Skeletal muscle satellite cell (primary cell): ENCODE results near the gene AKIRIN1. TPM values are rescaled to one million over a fixed set of nuclear protein-coding genes. Genes with fewer than 3 reads are reported as not detected.
A peak's percentile ranks its signal among the peaks of the same experiment; 100 is the strongest.
"Not testable (repeated sequence)": the region's sequence is repeated elsewhere in the genome, so short reads cannot be mapped to it uniquely, and the experiment has no call there.

Source experiments
- H3K27me3 ChIP-seq: 2 replicates; pipeline ENCODE4 v1.7.0; 2013; ENCODE audit warnings: low read length; ENCODE audit not compliant: control insufficient read depth, insufficient read depth
- H3K36me3 ChIP-seq: 2 replicates; pipeline ENCODE4 v1.7.0; 2013; ENCODE audit warnings: mild to moderate bottlenecking, control low read depth, low read length; ENCODE audit not compliant: insufficient read depth
- H3K4me1 ChIP-seq: 2 replicates; pipeline ENCODE4 v1.7.0; 2013; ENCODE audit warnings: low read length; ENCODE audit not compliant: control insufficient read depth, insufficient read depth
- H3K4me2 ChIP-seq: 2 replicates; pipeline ENCODE4 v1.7.0; 2013; ENCODE audit warnings: mild to moderate bottlenecking, low read length
- H3K4me3 ChIP-seq: 2 replicates; pipeline ENCODE4 v1.7.0; 2013; ENCODE audit warnings: low read length
- H3K9ac ChIP-seq: 2 replicates; pipeline ENCODE4 v1.7.0; 2013; ENCODE audit warnings: mild to moderate bottlenecking, low read depth, low read length, moderate library complexity
- H3K9me3 ChIP-seq: replicated peaks from 2 replicates; pipeline ENCODE4 v1.7.0; 2013; ENCODE audit warnings: mild to moderate bottlenecking, control low read depth, low read length
- total RNA-seq: library from RNA; depleted of rRNA; stranded (reverse); fragments of >200 nt; gene quantifications from 2 replicates; pipeline ENCODE4 v1.2.3, GENCODE V29; 2012; rRNA removed

AKIRIN1 gene, protein sequence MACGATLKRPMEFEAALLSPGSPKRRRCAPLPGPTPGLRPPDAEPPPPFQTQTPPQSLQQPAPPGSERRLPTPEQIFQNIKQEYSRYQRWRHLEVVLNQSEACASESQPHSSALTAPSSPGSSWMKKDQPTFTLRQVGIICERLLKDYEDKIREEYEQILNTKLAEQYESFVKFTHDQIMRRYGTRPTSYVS
- total RNA-seq: 42.8 and 50.0 TPM in 2 replicates

DNA sequence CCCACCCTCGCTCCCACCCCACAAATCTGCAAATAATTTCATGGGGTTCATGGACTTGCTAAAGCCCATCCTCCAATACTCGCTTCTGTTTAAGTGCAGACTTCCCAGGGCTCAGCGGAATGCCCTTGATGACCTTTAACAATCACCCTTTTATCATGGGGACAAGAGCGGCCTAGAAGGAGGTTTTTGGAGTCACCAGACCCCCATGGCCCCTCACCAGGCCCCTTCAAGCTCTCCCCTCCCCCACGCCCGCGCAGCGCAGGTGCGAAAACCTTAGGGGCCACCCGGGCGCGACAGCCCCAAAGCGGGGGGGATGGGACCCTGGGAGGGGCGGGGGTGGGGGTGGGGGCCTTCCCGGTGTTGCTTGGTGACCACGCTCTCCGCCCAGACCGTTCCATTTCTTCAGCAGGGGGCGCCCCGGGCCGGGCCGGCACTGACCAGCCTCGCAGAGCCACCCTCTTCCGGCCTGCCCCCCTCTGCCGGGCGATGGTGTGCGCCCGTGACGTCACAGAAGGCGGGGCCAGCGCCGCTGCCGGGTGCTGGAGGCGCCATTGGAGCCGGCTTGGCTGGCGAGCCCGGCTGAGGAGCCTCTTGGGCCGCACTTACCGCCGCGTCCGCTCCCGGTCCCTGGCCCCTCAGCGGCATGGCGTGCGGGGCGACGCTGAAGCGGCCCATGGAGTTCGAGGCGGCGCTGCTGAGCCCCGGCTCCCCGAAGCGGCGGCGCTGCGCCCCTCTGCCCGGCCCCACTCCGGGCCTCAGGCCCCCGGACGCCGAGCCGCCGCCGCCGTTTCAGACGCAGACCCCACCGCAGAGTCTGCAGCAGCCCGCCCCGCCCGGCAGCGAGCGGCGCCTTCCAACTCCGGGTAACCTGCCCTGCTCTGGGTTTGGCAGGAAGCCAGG is at the start of gene AKIRIN1:
Gene AKIRIN1 (plus strand): TSS at position 539 of the 900 bp plus-strand sequence. CDS start 105 bp downstream, at position 644.
- peaks cover 10% of the 10 kb centered on the region for H3K36me3 ChIP-seq
- peak within 1 kb of the TSS; percentile 91 for H3K4me3 ChIP-seq
- no peaks in the 10 kb centered on the region for H3K9me3 ChIP-seq
- H3K4me2 ChIP-seq: peak within 1 kb of the TSS; percentile 93
- peak within 1 kb of the TSS; percentile 97 for H3K9ac ChIP-seq
- H3K4me1 ChIP-seq: peaks cover 39% of the 10 kb centered on the region
- H3K27me3 ChIP-seq: no peaks in the 10 kb centered on the region

DNA sequence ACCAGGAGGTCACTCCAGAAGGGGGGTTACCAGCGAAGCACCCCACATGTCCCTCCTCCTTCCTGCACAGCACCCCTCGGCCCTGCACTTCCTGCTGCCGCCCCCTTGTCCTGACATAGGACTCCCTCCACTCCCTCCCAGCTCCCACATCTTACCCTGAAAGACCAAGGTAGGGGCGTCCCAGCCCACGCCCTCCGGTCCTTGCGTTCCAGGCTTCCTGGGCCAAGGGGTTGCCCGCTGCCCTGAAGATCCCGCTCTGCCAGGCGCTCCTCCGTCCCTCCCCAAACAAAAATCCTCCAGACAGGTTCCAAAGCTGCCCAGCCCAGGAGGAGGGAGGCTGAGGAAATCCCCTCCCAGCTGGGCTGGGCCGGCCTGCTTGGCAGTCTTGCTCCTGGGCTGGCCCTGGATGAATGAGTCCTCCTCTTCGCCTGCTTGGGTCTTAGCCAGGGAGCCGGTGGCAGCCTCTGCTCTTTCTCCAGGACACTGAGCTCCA is 49.5 kb upstream of the AKIRIN1 start, which contains the start of gene RHBDL2:
Gene RHBDL2 (minus strand): TSS at position 304 of the 493 bp plus-strand sequence. CDS start 22,618 bp downstream, outside the sequence.
- Histone ChIP-seq H3K4me2 (peak within 1 kb of the TSS; percentile 85), H3K4me1 (peaks cover 13% of the 10 kb centered on the region), H3K27me3 (no peaks in the 10 kb centered on the region), H3K9ac (peak within 1 kb of the TSS; percentile 73), H3K4me3 (peak within 1 kb of the TSS; percentile 73), H3K9me3 (no peaks in the 10 kb centered on the region), H3K36me3 (no peaks in the 10 kb centered on the region)

DNA sequence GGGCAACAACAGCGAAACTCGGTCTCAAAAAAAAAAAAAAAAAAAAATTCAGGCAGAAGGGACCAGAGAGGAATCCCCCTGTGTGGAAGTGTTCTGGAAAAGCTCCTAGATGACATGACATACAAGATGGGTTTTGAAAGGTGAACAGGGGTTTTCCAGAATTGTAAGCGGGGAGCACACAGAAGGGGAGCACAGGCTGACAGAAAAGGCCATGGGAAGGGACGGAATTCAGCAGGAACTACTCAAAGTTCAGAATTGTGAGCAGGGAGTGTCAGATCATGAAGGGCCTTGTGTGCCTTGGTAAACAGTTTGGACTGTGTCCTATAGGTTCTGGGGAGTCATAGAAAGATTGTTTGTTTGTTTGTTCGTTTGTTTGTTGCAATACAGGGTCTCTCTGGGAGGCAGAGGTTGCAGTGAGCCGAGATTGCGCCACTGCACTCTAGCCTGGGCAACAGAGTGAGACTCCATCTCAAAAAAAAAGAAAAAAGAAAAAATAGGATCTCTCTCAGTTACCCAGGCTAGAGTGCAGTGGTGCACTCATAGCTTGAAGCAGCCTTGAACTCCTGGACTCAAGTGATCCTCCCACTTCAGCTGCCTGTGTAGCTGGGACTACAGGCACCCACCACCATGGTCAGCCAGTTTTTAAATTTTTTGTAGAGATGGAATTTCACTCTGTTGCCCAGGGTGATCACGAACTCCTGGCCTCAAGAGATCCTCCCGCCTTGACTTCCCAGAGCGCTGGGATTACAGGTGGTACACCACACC is 48.2 kb upstream of the AKIRIN1 start:
- Histone ChIP-seq H3K27me3 (no peaks in the 10 kb centered on the region), H3K36me3 (no peaks in the 10 kb centered on the region), H3K4me3 (no peak overlapping the region), H3K4me1 (peaks cover 13% of the 10 kb centered on the region), H3K4me2 (no peak overlapping the region), H3K9ac (no peak overlapping the region), H3K9me3 (no peaks in the 10 kb centered on the region)

DNA sequence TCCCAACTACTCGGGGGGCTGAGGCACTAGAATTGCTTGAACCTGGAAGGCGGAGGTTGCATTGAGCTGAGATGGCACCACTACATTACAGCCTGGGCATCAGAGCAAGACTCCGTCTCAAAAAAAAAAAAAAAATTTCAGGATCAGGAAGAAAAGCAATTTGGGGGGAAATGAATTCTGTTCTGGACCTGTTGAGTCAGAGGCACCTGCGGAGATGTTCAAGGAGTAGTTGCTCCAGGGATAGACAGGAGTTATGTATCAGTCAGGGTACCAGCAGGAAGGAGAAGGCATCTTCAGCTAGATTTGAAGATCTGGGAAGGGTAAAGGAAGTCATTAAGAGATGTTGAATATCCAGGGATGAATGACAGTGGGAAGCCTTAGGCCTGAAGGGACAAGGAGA is 46.5 kb upstream of the AKIRIN1 start:
- Histone ChIP-seq H3K4me3 (no peak overlapping the region), H3K9ac (no peak overlapping the region), H3K9me3 (no peaks in the 10 kb centered on the region), H3K4me1 (peaks cover 13% of the 10 kb centered on the region), H3K36me3 (no peaks in the 10 kb centered on the region), H3K27me3 (no peaks in the 10 kb centered on the region), H3K4me2 (no peak overlapping the region)

DNA sequence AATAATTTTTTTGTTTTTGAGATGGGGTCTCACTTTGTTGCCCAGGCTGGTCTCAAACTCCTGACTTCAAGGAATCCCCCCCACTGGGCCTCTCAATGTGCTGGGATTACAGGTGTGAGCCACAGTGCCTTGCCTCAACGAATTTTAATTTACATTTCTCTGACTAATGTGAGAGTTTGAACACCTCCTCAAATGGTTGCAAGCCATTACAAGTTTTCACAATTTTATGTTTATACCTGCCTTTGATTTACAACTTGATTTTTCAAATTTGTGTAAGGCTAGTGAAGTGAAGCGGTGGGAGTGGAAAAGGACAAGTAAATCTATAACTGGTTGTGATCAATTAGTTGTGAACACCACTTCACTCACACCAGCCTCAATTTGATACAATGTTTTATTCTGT is 40.5 kb upstream of the AKIRIN1 start:
- no peaks in the 10 kb centered on the region for H3K9me3 ChIP-seq
- no peaks in the 10 kb centered on the region for H3K36me3 ChIP-seq
- no peaks in the 10 kb centered on the region for H3K27me3 ChIP-seq
- no peak overlapping the region for H3K9ac ChIP-seq
- peaks cover 6% of the 10 kb centered on the region for H3K4me1 ChIP-seq
- no peak overlapping the region for H3K4me3 ChIP-seq
- no peak overlapping the region for H3K4me2 ChIP-seq

DNA sequence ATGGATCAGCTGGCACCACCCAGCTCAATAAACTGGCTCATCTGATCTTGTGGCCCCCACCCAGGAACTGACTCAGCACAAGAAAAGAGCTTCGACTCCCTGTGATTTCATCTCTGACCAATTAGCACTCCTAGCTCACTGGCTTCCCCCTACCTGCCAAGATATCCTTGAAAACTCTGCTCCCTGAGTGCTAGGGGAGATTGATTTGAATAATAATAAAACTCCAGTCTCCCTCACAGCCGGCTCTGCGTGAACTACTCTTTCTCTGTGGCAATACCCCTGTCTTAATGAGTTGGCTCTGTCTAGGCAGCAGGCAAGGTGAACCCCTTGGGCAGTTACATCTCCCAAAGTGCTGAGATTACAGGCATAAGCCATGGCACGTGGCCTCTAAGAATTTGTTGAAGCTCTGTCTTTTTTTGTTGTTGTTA is 37.6 kb upstream of the AKIRIN1 start:
- Histone ChIP-seq H3K9ac (no peak overlapping the region), H3K4me3 (no peak overlapping the region), H3K4me1 (peaks cover 6% of the 10 kb centered on the region), H3K4me2 (no peak overlapping the region), H3K9me3 (no peaks in the 10 kb centered on the region), H3K27me3 (no peaks in the 10 kb centered on the region), H3K36me3 (no peaks in the 10 kb centered on the region)

DNA sequence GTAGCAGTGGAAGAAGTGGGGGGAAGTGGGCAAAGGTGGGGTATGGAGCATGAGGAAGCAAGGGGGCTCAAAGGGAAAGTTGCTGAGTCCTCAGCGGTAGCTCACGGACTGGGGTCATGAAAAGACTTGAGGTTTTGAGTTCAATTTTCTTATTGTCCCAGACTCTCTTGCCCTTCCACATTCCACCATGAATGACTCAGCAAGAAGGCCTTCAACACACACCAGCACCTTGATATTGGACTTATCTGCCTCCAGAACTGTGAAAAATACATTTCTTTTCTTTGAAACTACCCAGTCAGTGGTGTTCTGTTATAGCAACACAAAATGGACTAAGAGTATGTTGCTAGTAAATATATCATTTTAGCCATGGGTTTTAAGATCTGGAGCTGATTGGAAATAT is 32.1 kb upstream of the AKIRIN1 start:
- no peak overlapping the region for H3K4me3 ChIP-seq
- no peak overlapping the region for H3K9ac ChIP-seq
- no peak overlapping the region for H3K4me2 ChIP-seq
- H3K27me3 ChIP-seq: no peaks in the 10 kb centered on the region
- H3K4me1 ChIP-seq: peaks cover 25% of the 10 kb centered on the region
- no peaks in the 10 kb centered on the region for H3K9me3 ChIP-seq
- no peaks in the 10 kb centered on the region for H3K36me3 ChIP-seq

DNA sequence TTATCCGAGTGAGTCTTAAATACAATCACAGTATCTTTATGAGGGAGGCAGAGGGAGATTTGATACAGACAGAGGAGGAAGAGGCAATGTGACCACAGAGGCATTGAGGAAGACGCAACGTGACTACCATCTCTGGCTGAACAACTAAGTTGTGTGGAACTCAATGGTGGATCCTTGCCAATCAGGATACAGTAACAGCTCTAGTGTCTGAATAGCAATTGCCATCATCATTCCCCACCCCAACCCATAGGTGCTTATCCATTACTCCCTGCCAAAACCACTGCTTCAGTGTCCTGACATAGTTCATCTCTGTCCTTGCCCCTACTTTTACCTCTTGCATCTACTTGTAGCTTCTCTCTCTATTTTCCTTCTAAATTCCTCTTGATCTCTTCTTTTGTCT is 29.0 kb upstream of the AKIRIN1 start:
- H3K4me2 ChIP-seq: peak overlapping the region; percentile 37
- no peaks in the 10 kb centered on the region for H3K9me3 ChIP-seq
- peaks cover 25% of the 10 kb centered on the region for H3K4me1 ChIP-seq
- no peaks in the 10 kb centered on the region for H3K36me3 ChIP-seq
- peak overlapping the region; percentile 14 for H3K4me3 ChIP-seq
- no peaks in the 10 kb centered on the region for H3K27me3 ChIP-seq
- peak overlapping the region; percentile 40 for H3K9ac ChIP-seq

DNA sequence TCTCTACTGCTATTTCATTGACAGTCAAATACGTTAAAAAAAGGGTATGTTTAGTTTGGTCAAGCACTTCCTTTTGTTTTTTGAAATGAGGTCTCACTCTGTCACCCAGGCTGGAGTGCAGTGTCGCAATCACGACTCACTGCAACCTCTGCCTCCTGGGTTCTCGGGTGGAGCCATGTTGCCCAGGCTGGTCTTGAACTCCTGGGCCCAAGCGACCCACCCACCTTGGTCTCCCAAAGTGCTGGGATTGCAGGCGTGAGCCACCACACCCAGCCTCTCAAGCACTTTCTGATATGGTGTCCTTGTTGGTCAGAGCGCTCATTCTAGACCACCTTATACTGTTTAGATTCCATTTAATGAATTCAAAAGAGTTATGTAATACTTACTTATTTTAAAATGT is 28.5 kb upstream of the AKIRIN1 start:
- Histone ChIP-seq H3K27me3 (no peaks in the 10 kb centered on the region), H3K9ac (no peak overlapping the region), H3K4me2 (peak overlapping the region; percentile 37), H3K9me3 (no peaks in the 10 kb centered on the region), H3K4me1 (peaks cover 25% of the 10 kb centered on the region), H3K36me3 (no peaks in the 10 kb centered on the region), H3K4me3 (no peak overlapping the region)

DNA sequence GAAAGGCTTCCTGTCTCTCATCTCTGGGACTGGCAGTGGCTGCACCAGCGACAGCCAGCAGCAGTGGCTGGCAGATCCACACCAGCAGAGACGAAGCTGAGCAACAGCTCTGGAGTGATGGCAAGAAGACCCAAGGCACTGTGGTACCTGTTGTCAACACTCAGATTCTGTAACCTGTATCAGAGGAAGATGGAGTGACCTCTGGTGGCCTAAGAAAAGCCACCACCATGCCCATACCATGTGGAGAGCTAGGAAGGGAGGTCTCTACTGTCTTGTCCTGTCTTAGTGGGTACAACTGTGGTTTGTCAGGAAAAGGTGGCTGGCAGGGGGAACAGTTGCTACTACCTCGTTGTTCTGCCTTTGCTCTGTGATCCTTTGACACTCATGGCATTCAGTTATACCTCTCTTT is 26.9 kb upstream of the AKIRIN1 start:
- H3K36me3 ChIP-seq: no peaks in the 10 kb centered on the region
- H3K9ac ChIP-seq: no peak overlapping the region
- H3K9me3 ChIP-seq: no peaks in the 10 kb centered on the region
- no peaks in the 10 kb centered on the region for H3K27me3 ChIP-seq
- H3K4me2 ChIP-seq: no peak overlapping the region
- H3K4me1 ChIP-seq: peaks cover 19% of the 10 kb centered on the region
- no peak overlapping the region for H3K4me3 ChIP-seq

DNA sequence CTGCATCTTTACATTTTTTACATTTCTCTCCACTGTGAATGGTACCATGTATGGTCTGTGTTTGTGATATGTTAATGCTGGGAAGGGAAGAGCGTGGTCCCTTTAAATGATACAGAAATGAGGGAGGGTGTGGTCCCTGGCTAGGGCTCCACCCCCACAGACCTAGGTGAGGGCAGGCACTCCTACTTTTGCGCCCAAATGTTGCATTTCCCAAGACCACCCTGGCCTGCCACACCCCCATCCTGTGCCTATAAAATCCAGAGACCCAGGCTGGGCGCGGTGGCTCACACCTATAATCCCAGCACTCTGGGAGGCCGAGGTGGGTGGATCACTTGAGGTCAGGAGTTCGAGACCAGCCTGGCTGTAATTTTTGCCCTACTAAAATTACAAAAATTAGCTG is 17.9 kb upstream of the AKIRIN1 start:
- not testable (repeated sequence) for H3K27me3 ChIP-seq, H3K9ac ChIP-seq, H3K4me1 ChIP-seq, H3K36me3 ChIP-seq, H3K9me3 ChIP-seq, H3K4me2 ChIP-seq, H3K4me3 ChIP-seq
